ENCODE data around the gene PTPRT. TPM values are rescaled to one million over a fixed set of nuclear protein-coding genes. Genes with fewer than 3 reads are reported as not detected.

PTPRT gene
- total and polyA plus RNA-seq, 2 experiments from 2014 or later, result not detected

DNA sequence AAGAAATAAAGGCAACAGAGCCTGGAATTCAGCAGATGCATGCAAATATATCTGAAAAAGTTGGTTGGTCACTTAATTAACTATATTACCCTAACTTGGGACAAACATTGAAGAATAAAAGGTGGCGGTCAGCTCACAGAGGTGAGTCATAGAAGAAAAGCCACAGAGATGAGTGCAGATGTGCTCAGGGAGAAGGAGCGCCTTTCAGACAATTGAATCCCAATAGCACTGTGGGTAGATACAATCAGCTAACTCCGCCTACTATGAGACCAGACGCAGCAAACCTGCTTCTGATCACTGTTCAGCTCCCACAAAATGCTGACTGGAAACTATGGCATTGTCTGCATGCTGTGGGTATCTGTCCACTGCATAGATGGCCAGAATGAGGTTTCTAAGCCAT lies 447.8 kb downstream of the PTPRT start (continued):
- TF ChIP-seq, protein P1, sequence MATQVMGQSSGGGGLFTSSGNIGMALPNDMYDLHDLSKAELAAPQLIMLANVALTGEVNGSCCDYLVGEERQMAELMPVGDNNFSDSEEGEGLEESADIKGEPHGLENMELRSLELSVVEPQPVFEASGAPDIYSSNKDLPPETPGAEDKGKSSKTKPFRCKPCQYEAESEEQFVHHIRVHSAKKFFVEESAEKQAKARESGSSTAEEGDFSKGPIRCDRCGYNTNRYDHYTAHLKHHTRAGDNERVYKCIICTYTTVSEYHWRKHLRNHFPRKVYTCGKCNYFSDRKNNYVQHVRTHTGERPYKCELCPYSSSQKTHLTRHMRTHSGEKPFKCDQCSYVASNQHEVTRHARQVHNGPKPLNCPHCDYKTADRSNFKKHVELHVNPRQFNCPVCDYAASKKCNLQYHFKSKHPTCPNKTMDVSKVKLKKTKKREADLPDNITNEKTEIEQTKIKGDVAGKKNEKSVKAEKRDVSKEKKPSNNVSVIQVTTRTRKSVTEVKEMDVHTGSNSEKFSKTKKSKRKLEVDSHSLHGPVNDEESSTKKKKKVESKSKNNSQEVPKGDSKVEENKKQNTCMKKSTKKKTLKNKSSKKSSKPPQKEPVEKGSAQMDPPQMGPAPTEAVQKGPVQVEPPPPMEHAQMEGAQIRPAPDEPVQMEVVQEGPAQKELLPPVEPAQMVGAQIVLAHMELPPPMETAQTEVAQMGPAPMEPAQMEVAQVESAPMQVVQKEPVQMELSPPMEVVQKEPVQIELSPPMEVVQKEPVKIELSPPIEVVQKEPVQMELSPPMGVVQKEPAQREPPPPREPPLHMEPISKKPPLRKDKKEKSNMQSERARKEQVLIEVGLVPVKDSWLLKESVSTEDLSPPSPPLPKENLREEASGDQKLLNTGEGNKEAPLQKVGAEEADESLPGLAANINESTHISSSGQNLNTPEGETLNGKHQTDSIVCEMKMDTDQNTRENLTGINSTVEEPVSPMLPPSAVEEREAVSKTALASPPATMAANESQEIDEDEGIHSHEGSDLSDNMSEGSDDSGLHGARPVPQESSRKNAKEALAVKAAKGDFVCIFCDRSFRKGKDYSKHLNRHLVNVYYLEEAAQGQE (IDR thresholded peaks at IDR 0.05; ENCODE audit: unreplicated experiment), result no peak
- TF ChIP-seq, protein P2, sequence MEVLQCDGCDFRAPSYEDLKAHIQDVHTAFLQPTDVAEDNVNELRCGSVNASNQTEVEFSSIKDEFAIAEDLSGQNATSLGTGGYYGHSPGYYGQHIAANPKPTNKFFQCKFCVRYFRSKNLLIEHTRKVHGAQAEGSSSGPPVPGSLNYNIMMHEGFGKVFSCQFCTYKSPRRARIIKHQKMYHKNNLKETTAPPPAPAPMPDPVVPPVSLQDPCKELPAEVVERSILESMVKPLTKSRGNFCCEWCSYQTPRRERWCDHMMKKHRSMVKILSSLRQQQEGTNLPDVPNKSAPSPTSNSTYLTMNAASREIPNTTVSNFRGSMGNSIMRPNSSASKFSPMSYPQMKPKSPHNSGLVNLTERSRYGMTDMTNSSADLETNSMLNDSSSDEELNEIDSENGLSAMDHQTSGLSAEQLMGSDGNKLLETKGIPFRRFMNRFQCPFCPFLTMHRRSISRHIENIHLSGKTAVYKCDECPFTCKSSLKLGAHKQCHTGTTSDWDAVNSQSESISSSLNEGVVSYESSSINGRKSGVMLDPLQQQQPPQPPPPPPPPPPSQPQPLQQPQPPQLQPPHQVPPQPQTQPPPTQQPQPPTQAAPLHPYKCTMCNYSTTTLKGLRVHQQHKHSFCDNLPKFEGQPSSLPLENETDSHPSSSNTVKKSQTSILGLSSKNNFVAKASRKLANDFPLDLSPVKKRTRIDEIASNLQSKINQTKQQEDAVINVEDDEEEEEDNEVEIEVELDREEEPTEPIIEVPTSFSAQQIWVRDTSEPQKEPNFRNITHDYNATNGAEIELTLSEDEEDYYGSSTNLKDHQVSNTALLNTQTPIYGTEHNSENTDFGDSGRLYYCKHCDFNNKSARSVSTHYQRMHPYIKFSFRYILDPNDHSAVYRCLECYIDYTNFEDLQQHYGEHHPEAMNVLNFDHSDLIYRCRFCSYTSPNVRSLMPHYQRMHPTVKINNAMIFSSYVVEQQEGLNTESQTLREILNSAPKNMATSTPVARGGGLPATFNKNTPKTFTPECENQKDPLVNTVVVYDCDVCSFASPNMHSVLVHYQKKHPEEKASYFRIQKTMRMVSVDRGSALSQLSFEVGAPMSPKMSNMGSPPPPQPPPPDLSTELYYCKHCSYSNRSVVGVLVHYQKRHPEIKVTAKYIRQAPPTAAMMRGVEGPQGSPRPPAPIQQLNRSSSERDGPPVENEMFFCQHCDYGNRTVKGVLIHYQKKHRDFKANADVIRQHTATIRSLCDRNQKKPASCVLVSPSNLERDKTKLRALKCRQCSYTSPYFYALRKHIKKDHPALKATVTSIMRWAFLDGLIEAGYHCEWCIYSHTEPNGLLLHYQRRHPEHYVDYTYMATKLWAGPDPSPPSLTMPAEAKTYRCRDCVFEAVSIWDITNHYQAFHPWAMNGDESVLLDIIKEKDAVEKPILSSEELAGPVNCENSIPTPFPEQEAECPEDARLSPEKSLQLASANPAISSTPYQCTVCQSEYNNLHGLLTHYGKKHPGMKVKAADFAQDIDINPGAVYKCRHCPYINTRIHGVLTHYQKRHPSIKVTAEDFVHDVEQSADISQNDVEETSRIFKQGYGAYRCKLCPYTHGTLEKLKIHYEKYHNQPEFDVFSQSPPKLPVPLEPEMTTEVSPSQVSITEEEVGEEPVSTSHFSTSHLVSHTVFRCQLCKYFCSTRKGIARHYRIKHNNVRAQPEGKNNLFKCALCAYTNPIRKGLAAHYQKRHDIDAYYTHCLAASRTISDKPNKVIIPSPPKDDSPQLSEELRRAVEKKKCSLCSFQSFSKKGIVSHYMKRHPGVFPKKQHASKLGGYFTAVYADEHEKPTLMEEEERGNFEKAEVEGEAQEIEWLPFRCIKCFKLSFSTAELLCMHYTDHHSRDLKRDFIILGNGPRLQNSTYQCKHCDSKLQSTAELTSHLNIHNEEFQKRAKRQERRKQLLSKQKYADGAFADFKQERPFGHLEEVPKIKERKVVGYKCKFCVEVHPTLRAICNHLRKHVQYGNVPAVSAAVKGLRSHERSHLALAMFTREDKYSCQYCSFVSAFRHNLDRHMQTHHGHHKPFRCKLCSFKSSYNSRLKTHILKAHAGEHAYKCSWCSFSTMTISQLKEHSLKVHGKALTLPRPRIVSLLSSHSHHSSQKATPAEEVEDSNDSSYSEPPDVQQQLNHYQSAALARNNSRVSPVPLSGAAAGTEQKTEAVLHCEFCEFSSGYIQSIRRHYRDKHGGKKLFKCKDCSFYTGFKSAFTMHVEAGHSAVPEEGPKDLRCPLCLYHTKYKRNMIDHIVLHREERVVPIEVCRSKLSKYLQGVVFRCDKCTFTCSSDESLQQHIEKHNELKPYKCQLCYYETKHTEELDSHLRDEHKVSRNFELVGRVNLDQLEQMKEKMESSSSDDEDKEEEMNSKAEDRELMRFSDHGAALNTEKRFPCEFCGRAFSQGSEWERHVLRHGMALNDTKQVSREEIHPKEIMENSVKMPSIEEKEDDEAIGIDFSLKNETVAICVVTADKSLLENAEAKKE (CRISPR knock-in tag; IDR thresholded peaks at IDR 0.05), result no peak
- TF ChIP-seq, protein P3, sequence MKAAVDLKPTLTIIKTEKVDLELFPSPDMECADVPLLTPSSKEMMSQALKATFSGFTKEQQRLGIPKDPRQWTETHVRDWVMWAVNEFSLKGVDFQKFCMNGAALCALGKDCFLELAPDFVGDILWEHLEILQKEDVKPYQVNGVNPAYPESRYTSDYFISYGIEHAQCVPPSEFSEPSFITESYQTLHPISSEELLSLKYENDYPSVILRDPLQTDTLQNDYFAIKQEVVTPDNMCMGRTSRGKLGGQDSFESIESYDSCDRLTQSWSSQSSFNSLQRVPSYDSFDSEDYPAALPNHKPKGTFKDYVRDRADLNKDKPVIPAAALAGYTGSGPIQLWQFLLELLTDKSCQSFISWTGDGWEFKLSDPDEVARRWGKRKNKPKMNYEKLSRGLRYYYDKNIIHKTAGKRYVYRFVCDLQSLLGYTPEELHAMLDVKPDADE (IDR thresholded peaks at IDR 0.05), result no peak
